Heart right ventricle (tissue), 16 donors: Measurements from ENCODE around the gene BLOC1S4. TPM values are rescaled to one million over a fixed set of nuclear protein-coding genes. Genes with fewer than 3 reads are reported as not detected.

Experiments used
- ATAC-seq, 8 donors: fragments of 200-7000 bp; cut with Tn5 transposase; one replicate each; pipeline ENCODE4 v1.9.1; 2020; ENCODE audit warnings: mild to moderate bottlenecking in 8 of 8, moderate library complexity in 8 of 8, moderate number of reproducible peaks in 1 of 8
- DNase-seq, 2 donors: peaks; one replicate each; pipeline ENCODE4 v3.0.0-alpha.2; 2020
- H3K27ac ChIP-seq, 10 donors: fragments of 200-600 bp; sonication (generic) in 2 of 10; one replicate each; pipeline versions ENCODE4 v1.5.0 to v1.8.0; 2020 to 2022; ENCODE audit warnings: mild to moderate bottlenecking in 3 of 10
- H3K27me3 ChIP-seq, 7 donors: fragments of 200-600 bp; one replicate each; pipeline ENCODE4 v1.8.0; 2021 to 2022; ENCODE audit warnings: mild to moderate bottlenecking in 2 of 7
- H3K36me3 ChIP-seq, 9 donors: fragments of 200-600 bp; sonication (generic) in 1 of 9; one replicate each; pipeline versions ENCODE4 v1.5.0 to v1.8.0; 2020 to 2022; ENCODE audit warnings: mild to moderate bottlenecking in 2 of 9
- H3K4me1 ChIP-seq, 9 donors: fragments of 200-600 bp; sonication (generic) in 1 of 9; one replicate each; pipeline versions ENCODE4 v1.5.0 to v1.8.0; 2020 to 2022; ENCODE audit warnings: mild to moderate bottlenecking in 4 of 9
- H3K4me3 ChIP-seq, 10 donors: fragments of 200-600 bp; sonication (generic) in 2 of 10; one replicate each; pipeline versions ENCODE4 v1.5.0 to v1.8.0; 2020 to 2022; ENCODE audit warnings: mild to moderate bottlenecking in 7 of 10, moderate library complexity in 2 of 10
- H3K9me3 ChIP-seq, 11 donors: fragments of 200-600 bp in 10 of 11; sonication (generic) in 2 of 11; one replicate each; pipeline versions ENCODE4 v1.5.0 to v1.8.0; 2013 to 2022; ENCODE audit warnings: mild to moderate bottlenecking in 2 of 11, control low read depth in 1 of 11, moderate library complexity in 1 of 11
- WGBS, 2 donors: extraction: QIAGEN DNeasy Blood & Tissue Kit; methylation state at CpG; one replicate each; pipeline ENCODE4 v1.1.7; 2013; ENCODE audit warnings: inconsistent platforms in 1 of 2; 5-methylcytosine and 5-hydroxymethylcytosine counted together
- intact Hi-C, 10 donors: fragments of 100-400 bp; cut with DNase I; formaldehyde crosslinking; loops; one replicate each; pipeline versions ENCODE4 v1.11.1 to v1.14.2; 2022
- polyA plus RNA-seq, 2 donors: library from polyadenylated mRNA; stranded (reverse); fragments of 200-250 nt; gene quantifications; one replicate each; pipeline ENCODE4 v1.2.3, GENCODE V29; 2013
- total RNA-seq, 10 donors: library from RNA; stranded (reverse); fragmentation: NEBNext Ultra II Directional in 3 of 10; extraction: Animal tissue kit (Norgen Biotek cat#: 25700) in 3 of 10; gene quantifications; one replicate each; pipeline versions ENCODE4 v1.2.1 to v1.2.4, GENCODE V29; 2021 to 2023
- TF ChIP-seq, protein P1 (sequence below), 9 donors: fragments of 200-600 bp; sonication (generic) in 2 of 9; IDR thresholded peaks; one replicate each; pipeline versions ENCODE4 v1.5.0 to v1.8.0; 2021 to 2022; ENCODE audit warnings: antibody characterized with exemption in 9 of 9, mild to moderate bottlenecking in 5 of 9, moderate library complexity in 1 of 9
- donor health status: Arrhythmogenic right ventricular cardiomyopathy.
- donor health status: ischemic (EF 13 %, LVEDD 7.1; RV severe dilation, severe dysfunction).
- donor health status: healthy with polysubstance abuse.
- donor health status: DM: no; HTN: yes; CAD: no.
- donor health status: DM: no; HTN: no; CAD: no.
- donor health status: ischemic (EF 25% LVEDD 6.9; RV normal size, moderate dysfunction).
- donor health status: ischemic (EF 25% LVEDD 5.7; RV mildly dilated, moderate dysfunction).
- donor health status: healthy.
- donor health status: DM: yes; HTN: yes; CAD: no.
- donor health status: Ischemic cardiomyopathy.
- donor health status: ischemic (EF 35%, LVEDD 5.7; RV mildly dilated, moderate dysfunction).
- donor health status: nonischemic (EF 11% LVEDD 7.7; RV severe dilation, severe dysfunction).
- donor health status: DM: yes; HTN: yes; CAD: no.
- donor health status: PGD.
- donor health status: ischemic (EF 29% LVEDD 5.4; RV normal size, mild dysfunction).
- donor health status: nonischemic (EF 23%, LVEDD 6.1; RV moderate dilation, normal function).

The BLOC1S4 gene
- total and polyA plus RNA-seq, 12 donors: 4.4 to 10.2 (median 7.0) TPM

DNA sequence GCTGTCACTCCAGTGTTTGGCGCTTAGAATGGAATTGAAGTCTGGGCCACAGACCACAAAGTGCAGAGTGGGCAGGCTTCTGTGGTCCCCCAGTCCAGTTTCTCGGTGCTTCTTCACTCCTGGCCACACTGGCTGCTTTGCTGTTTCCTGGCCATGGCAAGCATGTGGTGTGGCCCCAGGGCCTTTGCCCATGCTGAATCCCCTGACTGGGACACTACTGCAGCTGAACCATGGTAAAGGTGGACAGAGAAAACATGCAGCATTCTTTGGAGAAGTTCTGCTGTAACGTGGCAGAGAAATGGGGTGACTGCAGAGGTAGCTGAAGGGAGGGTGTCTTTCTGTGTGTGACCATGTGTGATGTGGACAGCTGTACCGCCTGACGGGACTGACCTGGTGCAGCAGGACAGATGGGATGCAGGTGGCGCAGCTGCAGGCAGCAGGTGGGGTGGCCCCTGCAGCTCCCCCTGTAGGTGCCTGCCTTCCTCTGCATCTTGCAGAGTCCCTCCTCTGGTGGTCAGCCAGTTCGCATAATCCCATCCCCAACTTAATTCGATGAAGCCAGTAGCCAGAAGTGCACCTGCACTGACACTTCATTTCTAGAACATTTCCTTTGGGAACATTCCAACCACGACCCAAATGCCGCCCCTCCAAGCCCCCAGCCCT is 35.5 kb upstream of the BLOC1S4 start:
- H3K36me3 ChIP-seq: peaks cover 0 to 11% (median 0%) of the 10 kb centered on the region in 9 donors
- no peaks in the 10 kb centered on the region for H3K27me3 ChIP-seq
- TF ChIP-seq, protein P1, sequence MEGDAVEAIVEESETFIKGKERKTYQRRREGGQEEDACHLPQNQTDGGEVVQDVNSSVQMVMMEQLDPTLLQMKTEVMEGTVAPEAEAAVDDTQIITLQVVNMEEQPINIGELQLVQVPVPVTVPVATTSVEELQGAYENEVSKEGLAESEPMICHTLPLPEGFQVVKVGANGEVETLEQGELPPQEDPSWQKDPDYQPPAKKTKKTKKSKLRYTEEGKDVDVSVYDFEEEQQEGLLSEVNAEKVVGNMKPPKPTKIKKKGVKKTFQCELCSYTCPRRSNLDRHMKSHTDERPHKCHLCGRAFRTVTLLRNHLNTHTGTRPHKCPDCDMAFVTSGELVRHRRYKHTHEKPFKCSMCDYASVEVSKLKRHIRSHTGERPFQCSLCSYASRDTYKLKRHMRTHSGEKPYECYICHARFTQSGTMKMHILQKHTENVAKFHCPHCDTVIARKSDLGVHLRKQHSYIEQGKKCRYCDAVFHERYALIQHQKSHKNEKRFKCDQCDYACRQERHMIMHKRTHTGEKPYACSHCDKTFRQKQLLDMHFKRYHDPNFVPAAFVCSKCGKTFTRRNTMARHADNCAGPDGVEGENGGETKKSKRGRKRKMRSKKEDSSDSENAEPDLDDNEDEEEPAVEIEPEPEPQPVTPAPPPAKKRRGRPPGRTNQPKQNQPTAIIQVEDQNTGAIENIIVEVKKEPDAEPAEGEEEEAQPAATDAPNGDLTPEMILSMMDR (IDR thresholded peaks at IDR 0.05): no peak
- H3K9me3 ChIP-seq: peaks cover 0 to 7% (median 0%) of the 10 kb centered on the region in 11 donors
- ATAC-seq: no peak
- DNase-seq: no peak
- H3K4me1 ChIP-seq: peaks cover 5 to 21% (median 20%) of the 10 kb centered on the region in 9 donors
- intact Hi-C loops: no loop called here
- H3K27ac ChIP-seq: no peak overlapping the region
- no peak overlapping the region for H3K4me3 ChIP-seq
- WGBS, 2 donors: 84 to 86% methylated on average over 10 of the region's 10 CpGs

DNA sequence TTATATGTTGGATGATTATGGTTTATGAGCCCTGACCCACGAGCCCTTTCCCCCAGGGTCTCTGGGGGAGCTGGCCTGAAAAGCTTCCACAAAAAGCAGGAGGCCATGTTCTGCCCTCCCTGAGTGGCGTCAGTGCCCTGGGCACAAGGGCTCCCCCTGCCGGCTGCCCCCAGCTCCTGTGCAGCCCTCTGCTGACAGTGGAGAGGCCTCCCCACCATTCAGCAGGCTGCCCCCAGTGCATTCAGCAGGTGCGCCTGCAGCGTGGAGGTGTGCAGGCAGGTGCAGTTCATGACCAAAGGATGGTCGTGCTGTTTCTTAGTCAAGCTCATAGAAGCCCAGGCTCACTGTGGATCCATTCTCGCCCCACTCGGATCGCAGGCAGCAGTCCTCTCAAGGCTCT is 34.8 kb upstream of the BLOC1S4 start:
- ATAC-seq: no peak
- DNase-seq: no peak
- WGBS, 2 donors: 86 to 91% methylated on average over 9 of the region's 9 CpGs

DNA sequence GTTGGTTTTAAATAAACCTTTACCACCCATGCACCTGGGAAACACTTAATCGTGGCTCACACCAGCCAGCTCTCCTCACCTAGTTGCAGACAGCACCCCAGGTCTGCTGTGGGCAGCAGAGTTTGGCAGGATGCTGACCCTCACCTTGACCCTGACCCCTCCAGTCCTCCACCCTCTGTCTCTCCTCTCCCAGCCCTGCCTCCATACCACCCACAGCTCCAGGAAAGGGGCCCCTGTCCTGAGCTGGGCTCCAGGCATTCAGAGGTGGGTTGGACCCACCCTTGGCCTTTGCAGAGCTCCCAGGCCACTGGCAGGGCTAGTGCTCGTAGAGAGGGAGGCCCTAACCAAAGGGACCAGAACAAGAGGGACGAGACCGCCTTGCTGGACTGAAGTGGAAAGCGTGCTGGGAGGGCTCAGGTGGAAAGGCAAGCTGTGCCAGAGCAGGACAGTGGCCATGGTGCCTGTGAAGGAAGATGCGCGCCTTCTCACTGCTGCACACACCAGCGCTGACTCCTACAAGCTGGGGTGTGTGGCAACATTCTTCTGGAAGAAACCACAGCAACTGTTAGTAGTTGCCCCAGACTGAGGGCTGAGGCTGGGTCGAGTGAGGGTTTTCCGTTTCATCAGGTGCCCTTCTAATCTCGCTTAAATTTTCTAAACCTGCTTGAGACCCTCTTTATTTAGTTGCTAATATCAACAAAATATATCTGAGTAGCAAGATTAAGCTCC is 32.9 kb upstream of the BLOC1S4 start:
- TF ChIP-seq, protein P1 (IDR thresholded peaks at IDR 0.05): no peak
- intact Hi-C loops: no loop called here
- ATAC-seq: no peak

More for the DNA sequence above, 34.8 kb upstream of the BLOC1S4 start:
- Histone ChIP-seq H3K36me3 (peaks cover 0 to 4% (median 0%) of the 10 kb centered on the region in 9 donors), H3K9me3 (peaks cover 0 to 7% (median 0%) of the 10 kb centered on the region in 11 donors), H3K27ac (no peak overlapping the region), H3K4me3 (no peak overlapping the region), H3K27me3 (no peaks in the 10 kb centered on the region), H3K4me1 (peaks cover 0 to 14% (median 13%) of the 10 kb centered on the region in 9 donors)
- TF ChIP-seq, protein P1 (IDR thresholded peaks at IDR 0.05): peak in 1 of 9 donors; percentile 8
- intact Hi-C loops: no loop called here

DNA sequence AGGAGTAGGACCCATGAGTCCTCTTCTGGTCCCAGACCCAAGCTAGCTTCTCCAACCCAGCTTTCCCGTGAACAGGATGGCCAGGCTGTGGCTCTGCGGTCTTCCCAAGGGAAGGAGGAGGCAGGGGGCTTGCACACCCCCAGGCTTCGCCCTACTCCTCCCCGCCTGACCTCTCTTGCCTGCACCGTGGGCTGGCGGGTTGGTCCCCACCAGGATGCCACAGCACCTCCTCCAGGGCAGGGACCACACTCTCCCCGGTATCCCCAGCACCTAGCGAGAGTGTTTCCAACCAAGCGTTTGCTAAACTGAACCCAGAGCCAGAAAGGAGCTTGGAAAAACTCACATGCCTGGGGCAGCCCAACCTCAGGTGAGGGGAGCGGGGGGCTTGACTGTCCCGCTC is 31.3 kb upstream of the BLOC1S4 start:
- 88 to 90% methylated on average over 11 of the region's 11 CpGs for WGBS, 2 donors
- intact Hi-C loops: no loop called here
- DNase-seq: no peak
- no peak overlapping the region for H3K4me3 ChIP-seq
- ATAC-seq: no peak
- H3K27me3 ChIP-seq: no peaks in the 10 kb centered on the region
- no peak overlapping the region for H3K27ac ChIP-seq
- peaks cover 0 to 7% (median 0%) of the 10 kb centered on the region in 11 donors for H3K9me3 ChIP-seq
- H3K36me3 ChIP-seq: no peaks in the 10 kb centered on the region
- TF ChIP-seq, protein P1 (IDR thresholded peaks at IDR 0.05): no peak
- H3K4me1 ChIP-seq: peaks cover 0 to 22% (median 0%) of the 10 kb centered on the region in 9 donors

More for the DNA sequence above, 32.9 kb upstream of the BLOC1S4 start:
- no peaks in the 10 kb centered on the region for H3K27me3 ChIP-seq
- 78 to 91% methylated on average over 11 of the region's 11 CpGs for WGBS, 2 donors
- peaks cover 0 to 7% (median 0%) of the 10 kb centered on the region in 11 donors for H3K9me3 ChIP-seq
- H3K4me3 ChIP-seq: no peak overlapping the region
- no peak overlapping the region for H3K27ac ChIP-seq
- DNase-seq: no peak
- H3K4me1 ChIP-seq: peaks cover 0 to 6% (median 0%) of the 10 kb centered on the region in 9 donors
- no peaks in the 10 kb centered on the region for H3K36me3 ChIP-seq
